ENCODE results near the gene NMD3. TPM values are rescaled to one million over a fixed set of nuclear protein-coding genes. Genes with fewer than 3 reads are reported as not detected.

NMD3 gene
- total RNA-seq, 1 experiment from 2014 or later: 56.3 TPM

DNA sequence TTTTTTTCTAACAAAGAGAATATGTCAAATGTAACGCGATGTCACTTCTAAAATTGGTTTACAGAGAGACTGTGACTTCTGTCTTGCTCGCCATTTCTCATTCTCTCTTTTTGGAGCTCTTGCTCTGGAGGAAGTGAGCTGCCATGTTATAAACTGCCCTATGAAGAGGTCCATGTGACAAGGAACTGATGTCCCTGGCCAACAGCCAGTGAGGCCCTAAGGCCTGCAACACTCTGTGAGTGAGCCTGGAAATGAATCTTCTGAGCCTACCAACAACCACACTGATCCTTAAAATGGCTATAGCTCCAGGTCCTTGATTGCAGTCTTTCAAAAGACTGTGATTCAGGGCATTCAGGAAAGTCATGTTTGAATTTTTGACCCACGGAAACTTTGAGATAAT, 49.9 kb downstream of the NMD3 start (continued):
- TF ChIP-seq, protein P1, sequence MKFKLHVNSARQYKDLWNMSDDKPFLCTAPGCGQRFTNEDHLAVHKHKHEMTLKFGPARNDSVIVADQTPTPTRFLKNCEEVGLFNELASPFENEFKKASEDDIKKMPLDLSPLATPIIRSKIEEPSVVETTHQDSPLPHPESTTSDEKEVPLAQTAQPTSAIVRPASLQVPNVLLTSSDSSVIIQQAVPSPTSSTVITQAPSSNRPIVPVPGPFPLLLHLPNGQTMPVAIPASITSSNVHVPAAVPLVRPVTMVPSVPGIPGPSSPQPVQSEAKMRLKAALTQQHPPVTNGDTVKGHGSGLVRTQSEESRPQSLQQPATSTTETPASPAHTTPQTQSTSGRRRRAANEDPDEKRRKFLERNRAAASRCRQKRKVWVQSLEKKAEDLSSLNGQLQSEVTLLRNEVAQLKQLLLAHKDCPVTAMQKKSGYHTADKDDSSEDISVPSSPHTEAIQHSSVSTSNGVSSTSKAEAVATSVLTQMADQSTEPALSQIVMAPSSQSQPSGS (CRISPR knock-in tag; IDR thresholded peaks at IDR 0.05; ENCODE audit: borderline replicate concordance, low read depth): no peak
- TF ChIP-seq HMGA2 (CRISPR knock-in tag; IDR thresholded peaks at IDR 0.05) (no peak), JAZF1 (CRISPR knock-in tag; IDR thresholded peaks at IDR 0.05) (no peak), SP1 (CRISPR knock-in tag; conservative IDR thresholded peaks at IDR 0.05) (no peak), GABPB1 (CRISPR knock-in tag; IDR thresholded peaks at IDR 0.05) (no peak), FOXJ3 (CRISPR knock-in tag; IDR thresholded peaks at IDR 0.05; ENCODE audit: borderline replicate concordance) (no peak), ZNF138 (CRISPR knock-in tag; conservative IDR thresholded peaks at IDR 0.05) (no peak), SMAD3 (CRISPR knock-in tag; IDR thresholded peaks at IDR 0.05; ENCODE audit: borderline replicate concordance) (no peak)
- TF ChIP-seq, protein P2, sequence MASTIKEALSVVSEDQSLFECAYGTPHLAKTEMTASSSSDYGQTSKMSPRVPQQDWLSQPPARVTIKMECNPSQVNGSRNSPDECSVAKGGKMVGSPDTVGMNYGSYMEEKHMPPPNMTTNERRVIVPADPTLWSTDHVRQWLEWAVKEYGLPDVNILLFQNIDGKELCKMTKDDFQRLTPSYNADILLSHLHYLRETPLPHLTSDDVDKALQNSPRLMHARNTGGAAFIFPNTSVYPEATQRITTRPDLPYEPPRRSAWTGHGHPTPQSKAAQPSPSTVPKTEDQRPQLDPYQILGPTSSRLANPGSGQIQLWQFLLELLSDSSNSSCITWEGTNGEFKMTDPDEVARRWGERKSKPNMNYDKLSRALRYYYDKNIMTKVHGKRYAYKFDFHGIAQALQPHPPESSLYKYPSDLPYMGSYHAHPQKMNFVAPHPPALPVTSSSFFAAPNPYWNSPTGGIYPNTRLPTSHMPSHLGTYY (CRISPR knock-in tag; IDR thresholded peaks at IDR 0.05): no peak
- TF ChIP-seq, protein P3, sequence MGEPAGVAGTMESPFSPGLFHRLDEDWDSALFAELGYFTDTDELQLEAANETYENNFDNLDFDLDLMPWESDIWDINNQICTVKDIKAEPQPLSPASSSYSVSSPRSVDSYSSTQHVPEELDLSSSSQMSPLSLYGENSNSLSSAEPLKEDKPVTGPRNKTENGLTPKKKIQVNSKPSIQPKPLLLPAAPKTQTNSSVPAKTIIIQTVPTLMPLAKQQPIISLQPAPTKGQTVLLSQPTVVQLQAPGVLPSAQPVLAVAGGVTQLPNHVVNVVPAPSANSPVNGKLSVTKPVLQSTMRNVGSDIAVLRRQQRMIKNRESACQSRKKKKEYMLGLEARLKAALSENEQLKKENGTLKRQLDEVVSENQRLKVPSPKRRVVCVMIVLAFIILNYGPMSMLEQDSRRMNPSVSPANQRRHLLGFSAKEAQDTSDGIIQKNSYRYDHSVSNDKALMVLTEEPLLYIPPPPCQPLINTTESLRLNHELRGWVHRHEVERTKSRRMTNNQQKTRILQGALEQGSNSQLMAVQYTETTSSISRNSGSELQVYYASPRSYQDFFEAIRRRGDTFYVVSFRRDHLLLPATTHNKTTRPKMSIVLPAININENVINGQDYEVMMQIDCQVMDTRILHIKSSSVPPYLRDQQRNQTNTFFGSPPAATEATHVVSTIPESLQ (CRISPR knock-in tag; IDR thresholded peaks at IDR 0.05): no peak

DNA sequence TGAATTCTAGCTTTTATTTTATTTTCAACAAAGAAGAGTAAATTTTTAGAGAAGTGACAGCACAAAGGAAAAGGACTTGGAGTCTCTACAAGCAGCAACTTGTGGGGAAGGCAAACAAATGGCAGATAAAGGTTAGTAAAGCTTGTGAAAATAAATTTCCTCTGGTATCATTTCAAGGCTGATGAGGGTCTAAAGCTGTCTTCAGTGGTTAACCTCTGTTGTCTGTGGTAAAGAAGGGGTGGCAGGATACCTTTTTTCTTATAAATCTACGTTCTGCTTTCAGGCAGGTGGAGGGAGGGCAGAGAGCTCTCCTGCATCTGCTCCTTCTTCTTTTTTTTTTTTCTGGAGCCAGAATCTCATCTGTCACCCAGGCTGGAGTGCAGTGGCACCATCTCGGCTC, 50.5 kb downstream of the NMD3 start:
- H3K9me3 Mint-ChIP-seq: peaks cover 12% of the 10 kb centered on the region
- no peak for ATAC-seq
- H3K36me3 Mint-ChIP-seq: peaks cover 25% of the 10 kb centered on the region
- POLR2A ChIA-PET: interaction anchor here (0.6 kb wide), 1 partner anchor 247 kb away, joined by 3 read pairs; no protein-coding TSS in a partner anchor
- H3K27ac Mint-ChIP-seq: no peak overlapping the region
- peaks cover 28% of the 10 kb centered on the region for H3K4me1 Mint-ChIP-seq
- peaks cover 4% of the 10 kb centered on the region; the same call in 1 of the 2 replicates for H3K27me3 Mint-ChIP-seq (ENCODE audit: low read depth)
- no peak for DNase-seq (ENCODE audit: low spot score)
- no peak overlapping the region for H3K4me3 Mint-ChIP-seq
- CTCF ChIA-PET: no interaction called here
- TF ChIP-seq ZNF219 (CRISPR knock-in tag; IDR thresholded peaks at IDR 0.05; ENCODE audit: borderline replicate concordance) (no peak), ZNF423 (CRISPR knock-in tag; IDR thresholded peaks at IDR 0.05) (no peak), ETV6 (CRISPR knock-in tag; IDR thresholded peaks at IDR 0.05) (no peak), GRHL2 (CRISPR knock-in tag; IDR thresholded peaks at IDR 0.05; ENCODE audit: insufficient replicate concordance, severe bottlenecking) (no peak), NR2C2 (CRISPR knock-in tag; IDR thresholded peaks at IDR 0.05) (no peak), SMAD4 (CRISPR knock-in tag; IDR thresholded peaks at IDR 0.05) (no peak)
- TF ChIP-seq, protein P4, sequence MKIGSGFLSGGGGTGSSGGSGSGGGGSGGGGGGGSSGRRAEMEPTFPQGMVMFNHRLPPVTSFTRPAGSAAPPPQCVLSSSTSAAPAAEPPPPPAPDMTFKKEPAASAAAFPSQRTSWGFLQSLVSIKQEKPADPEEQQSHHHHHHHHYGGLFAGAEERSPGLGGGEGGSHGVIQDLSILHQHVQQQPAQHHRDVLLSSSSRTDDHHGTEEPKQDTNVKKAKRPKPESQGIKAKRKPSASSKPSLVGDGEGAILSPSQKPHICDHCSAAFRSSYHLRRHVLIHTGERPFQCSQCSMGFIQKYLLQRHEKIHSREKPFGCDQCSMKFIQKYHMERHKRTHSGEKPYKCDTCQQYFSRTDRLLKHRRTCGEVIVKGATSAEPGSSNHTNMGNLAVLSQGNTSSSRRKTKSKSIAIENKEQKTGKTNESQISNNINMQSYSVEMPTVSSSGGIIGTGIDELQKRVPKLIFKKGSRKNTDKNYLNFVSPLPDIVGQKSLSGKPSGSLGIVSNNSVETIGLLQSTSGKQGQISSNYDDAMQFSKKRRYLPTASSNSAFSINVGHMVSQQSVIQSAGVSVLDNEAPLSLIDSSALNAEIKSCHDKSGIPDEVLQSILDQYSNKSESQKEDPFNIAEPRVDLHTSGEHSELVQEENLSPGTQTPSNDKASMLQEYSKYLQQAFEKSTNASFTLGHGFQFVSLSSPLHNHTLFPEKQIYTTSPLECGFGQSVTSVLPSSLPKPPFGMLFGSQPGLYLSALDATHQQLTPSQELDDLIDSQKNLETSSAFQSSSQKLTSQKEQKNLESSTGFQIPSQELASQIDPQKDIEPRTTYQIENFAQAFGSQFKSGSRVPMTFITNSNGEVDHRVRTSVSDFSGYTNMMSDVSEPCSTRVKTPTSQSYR (CRISPR knock-in tag; IDR thresholded peaks at IDR 0.05): no peak
- TF ChIP-seq, protein P5, sequence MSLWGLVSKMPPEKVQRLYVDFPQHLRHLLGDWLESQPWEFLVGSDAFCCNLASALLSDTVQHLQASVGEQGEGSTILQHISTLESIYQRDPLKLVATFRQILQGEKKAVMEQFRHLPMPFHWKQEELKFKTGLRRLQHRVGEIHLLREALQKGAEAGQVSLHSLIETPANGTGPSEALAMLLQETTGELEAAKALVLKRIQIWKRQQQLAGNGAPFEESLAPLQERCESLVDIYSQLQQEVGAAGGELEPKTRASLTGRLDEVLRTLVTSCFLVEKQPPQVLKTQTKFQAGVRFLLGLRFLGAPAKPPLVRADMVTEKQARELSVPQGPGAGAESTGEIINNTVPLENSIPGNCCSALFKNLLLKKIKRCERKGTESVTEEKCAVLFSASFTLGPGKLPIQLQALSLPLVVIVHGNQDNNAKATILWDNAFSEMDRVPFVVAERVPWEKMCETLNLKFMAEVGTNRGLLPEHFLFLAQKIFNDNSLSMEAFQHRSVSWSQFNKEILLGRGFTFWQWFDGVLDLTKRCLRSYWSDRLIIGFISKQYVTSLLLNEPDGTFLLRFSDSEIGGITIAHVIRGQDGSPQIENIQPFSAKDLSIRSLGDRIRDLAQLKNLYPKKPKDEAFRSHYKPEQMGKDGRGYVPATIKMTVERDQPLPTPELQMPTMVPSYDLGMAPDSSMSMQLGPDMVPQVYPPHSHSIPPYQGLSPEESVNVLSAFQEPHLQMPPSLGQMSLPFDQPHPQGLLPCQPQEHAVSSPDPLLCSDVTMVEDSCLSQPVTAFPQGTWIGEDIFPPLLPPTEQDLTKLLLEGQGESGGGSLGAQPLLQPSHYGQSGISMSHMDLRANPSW (CRISPR knock-in tag; conservative IDR thresholded peaks at IDR 0.05; ENCODE audit: low read depth): no peak
- TF ChIP-seq, protein P6, sequence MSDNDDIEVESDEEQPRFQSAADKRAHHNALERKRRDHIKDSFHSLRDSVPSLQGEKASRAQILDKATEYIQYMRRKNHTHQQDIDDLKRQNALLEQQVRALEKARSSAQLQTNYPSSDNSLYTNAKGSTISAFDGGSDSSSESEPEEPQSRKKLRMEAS (CRISPR knock-in tag; IDR thresholded peaks at IDR 0.05): no peak
- TF ChIP-seq, protein P7, sequence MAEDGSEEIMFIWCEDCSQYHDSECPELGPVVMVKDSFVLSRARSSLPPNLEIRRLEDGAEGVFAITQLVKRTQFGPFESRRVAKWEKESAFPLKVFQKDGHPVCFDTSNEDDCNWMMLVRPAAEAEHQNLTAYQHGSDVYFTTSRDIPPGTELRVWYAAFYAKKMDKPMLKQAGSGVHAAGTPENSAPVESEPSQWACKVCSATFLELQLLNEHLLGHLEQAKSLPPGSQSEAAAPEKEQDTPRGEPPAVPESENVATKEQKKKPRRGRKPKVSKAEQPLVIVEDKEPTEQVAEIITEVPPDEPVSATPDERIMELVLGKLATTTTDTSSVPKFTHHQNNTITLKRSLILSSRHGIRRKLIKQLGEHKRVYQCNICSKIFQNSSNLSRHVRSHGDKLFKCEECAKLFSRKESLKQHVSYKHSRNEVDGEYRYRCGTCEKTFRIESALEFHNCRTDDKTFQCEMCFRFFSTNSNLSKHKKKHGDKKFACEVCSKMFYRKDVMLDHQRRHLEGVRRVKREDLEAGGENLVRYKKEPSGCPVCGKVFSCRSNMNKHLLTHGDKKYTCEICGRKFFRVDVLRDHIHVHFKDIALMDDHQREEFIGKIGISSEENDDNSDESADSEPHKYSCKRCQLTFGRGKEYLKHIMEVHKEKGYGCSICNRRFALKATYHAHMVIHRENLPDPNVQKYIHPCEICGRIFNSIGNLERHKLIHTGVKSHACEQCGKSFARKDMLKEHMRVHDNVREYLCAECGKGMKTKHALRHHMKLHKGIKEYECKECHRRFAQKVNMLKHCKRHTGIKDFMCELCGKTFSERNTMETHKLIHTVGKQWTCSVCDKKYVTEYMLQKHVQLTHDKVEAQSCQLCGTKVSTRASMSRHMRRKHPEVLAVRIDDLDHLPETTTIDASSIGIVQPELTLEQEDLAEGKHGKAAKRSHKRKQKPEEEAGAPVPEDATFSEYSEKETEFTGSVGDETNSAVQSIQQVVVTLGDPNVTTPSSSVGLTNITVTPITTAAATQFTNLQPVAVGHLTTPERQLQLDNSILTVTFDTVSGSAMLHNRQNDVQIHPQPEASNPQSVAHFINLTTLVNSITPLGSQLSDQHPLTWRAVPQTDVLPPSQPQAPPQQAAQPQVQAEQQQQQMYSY (CRISPR knock-in tag; IDR thresholded peaks at IDR 0.05): no peak
